ENCODE data around the gene DNAJB11.

DNA sequence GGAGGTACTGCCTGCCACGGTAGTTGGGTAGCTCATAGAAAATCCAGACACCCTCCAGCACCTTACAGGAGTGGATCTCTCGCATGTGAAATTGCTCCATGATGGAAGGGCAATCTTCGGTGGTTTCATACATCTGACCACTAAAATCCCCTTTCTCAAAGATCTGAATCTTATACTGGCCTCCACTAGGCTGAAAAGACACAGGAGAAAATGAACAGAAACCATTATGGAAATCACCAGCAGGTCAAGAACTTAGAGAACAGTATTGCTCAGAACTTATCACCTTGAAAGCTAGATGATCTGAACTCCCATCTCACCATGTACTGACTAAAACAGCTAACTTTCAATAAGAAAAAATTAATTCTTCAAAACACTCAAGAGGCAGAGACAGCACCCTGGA lies 31.7 kb upstream of the DNAJB11 start:
- TF ChIP-seq, protein P1, sequence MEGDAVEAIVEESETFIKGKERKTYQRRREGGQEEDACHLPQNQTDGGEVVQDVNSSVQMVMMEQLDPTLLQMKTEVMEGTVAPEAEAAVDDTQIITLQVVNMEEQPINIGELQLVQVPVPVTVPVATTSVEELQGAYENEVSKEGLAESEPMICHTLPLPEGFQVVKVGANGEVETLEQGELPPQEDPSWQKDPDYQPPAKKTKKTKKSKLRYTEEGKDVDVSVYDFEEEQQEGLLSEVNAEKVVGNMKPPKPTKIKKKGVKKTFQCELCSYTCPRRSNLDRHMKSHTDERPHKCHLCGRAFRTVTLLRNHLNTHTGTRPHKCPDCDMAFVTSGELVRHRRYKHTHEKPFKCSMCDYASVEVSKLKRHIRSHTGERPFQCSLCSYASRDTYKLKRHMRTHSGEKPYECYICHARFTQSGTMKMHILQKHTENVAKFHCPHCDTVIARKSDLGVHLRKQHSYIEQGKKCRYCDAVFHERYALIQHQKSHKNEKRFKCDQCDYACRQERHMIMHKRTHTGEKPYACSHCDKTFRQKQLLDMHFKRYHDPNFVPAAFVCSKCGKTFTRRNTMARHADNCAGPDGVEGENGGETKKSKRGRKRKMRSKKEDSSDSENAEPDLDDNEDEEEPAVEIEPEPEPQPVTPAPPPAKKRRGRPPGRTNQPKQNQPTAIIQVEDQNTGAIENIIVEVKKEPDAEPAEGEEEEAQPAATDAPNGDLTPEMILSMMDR (IDR thresholded peaks at IDR 0.05; ENCODE audit: insufficient read depth, low read length, poor library complexity, severe bottlenecking), result no peak
- TF ChIP-seq EZH2phosphoT487 (conservative IDR thresholded peaks at IDR 0.05; ENCODE audit: low read length), result no peak

Data from SU-DHL-6 (cell line).